Amniotic stem cell (primary cell): ENCODE data around the gene MFSD2A.
"Not testable (repeated sequence)": the region's sequence is repeated elsewhere in the genome, so short reads cannot be mapped to it uniquely, and the experiment has no call there.

Experiments
- DNase-seq: peaks from one replicate; lab custom pipeline; 2025; lab: John Stamatoyannopoulos, UW

Gene MFSD2A

GRCh38 chr1:39969048-39969447 lies 14.1 kb downstream of the MFSD2A start:
- DNase-seq = no peak

- DNase-seq = no peak
Observed at GRCh38 chr1:39969531-39970270, 14.8 kb downstream of the MFSD2A start.

GRCh38 chr1:39970274-39970673 lies 15.3 kb downstream of the MFSD2A start:
- DNase-seq = no peak

- DNase-seq = no peak
Observed at GRCh38 chr1:39971138-39971537, 16.2 kb downstream of the MFSD2A start.

GRCh38 chr1:39973503-39974135 lies 18.7 kb downstream of the MFSD2A start:
- peak; percentile 22 for DNase-seq

GRCh38 chr1:39976732-39977131 lies 21.8 kb downstream of the MFSD2A start:
- DNase-seq = no peak

- DNase-seq = no peak
Observed at GRCh38 chr1:39977202-39977601, 22.3 kb downstream of the MFSD2A start.

- no peak for DNase-seq
Observed at GRCh38 chr1:39979654-39980053, 24.7 kb downstream of the MFSD2A start.

GRCh38 chr1:39980555-39981313 lies 25.8 kb downstream of the MFSD2A start:
- no peak for DNase-seq

GRCh38 chr1:39981385-39981784 lies 26.4 kb downstream of the MFSD2A start:
- DNase-seq = no peak

GRCh38 chr1:39981945-39982344 lies 27.0 kb downstream of the MFSD2A start:
- DNase-seq = peak; percentile 50

- DNase-seq = not testable (repeated sequence)
Observed at GRCh38 chr1:39984480-39984879, 29.5 kb downstream of the MFSD2A start.

GRCh38 chr1:39984951-39985350 lies 30.0 kb downstream of the MFSD2A start:
- DNase-seq = no peak

GRCh38 chr1:39987869-39988268 lies 32.9 kb downstream of the MFSD2A start:
- DNase-seq = no peak

- no peak for DNase-seq
Observed at GRCh38 chr1:39988618-39989343, 33.8 kb downstream of the MFSD2A start.

GRCh38 chr1:39990428-39990827 lies 35.5 kb downstream of the MFSD2A start:
- DNase-seq = no peak

GRCh38 chr1:39992234-39992633 lies 37.3 kb downstream of the MFSD2A start:
- no peak for DNase-seq

- DNase-seq = no peak
Observed at GRCh38 chr1:39992888-39993287, 37.9 kb downstream of the MFSD2A start.

- DNase-seq = no peak
Observed at GRCh38 chr1:39995973-39996393, 41.0 kb downstream of the MFSD2A start.

GRCh38 chr1:39996396-39997004 lies 41.6 kb downstream of the MFSD2A start:
- no peak for DNase-seq

GRCh38 chr1:40001456-40001855 lies 46.5 kb downstream of the MFSD2A start:
- DNase-seq = no peak
